Urinary bladder (tissue), 4 donors: ENCODE data around the gene DCHS1. TPM values are rescaled to one million over a fixed set of nuclear protein-coding genes. Genes with fewer than 3 reads are reported as not detected.

ENCODE experiments used
- DNase-seq: peaks from one replicate; pipeline ENCODE4 v3.0.0-alpha.2; 2015; ENCODE audit errors: extremely low spot score
- H3K27ac ChIP-seq: one replicate; pipeline ENCODE4 v1.5.1; 2013; ENCODE audit warnings: low read depth, mild to moderate bottlenecking, moderate library complexity
- H3K36me3 ChIP-seq: one replicate; pipeline ENCODE4 v1.6.1; 2013; ENCODE audit warnings: mild to moderate bottlenecking, moderate library complexity; ENCODE audit not compliant: insufficient read depth
- H3K4me1 ChIP-seq: one replicate; pipeline ENCODE4 v1.6.1; 2013; ENCODE audit warnings: mild to moderate bottlenecking, moderate library complexity; ENCODE audit not compliant: insufficient read depth
- H3K4me3 ChIP-seq: one replicate; pipeline ENCODE4 v1.5.1; 2013; ENCODE audit warnings: low read depth, low read length
- WGBS: extraction: QIAGEN DNeasy Blood & Tissue Kit; methylation state at CpG from one replicate; pipeline ENCODE4 v1.1.7; 2013; 5-methylcytosine and 5-hydroxymethylcytosine counted together
- polyA plus RNA-seq: library from polyadenylated mRNA; stranded (reverse); fragments of 200-250 nt; gene quantifications from one replicate; pipeline ENCODE4 v1.2.3, GENCODE V29; 2013
- total RNA-seq: library from RNA; depleted of rRNA; stranded (reverse); fragments of >200 nt; gene quantifications from one replicate; pipeline ENCODE4 v1.2.3, GENCODE V29; 2014
- donor health status: healthy with polysubstance abuse.
- donor health status: healthy.

Gene DCHS1
- total and polyA plus RNA-seq, 2 donors, result 28.6 to 49.2 TPM

DNA sequence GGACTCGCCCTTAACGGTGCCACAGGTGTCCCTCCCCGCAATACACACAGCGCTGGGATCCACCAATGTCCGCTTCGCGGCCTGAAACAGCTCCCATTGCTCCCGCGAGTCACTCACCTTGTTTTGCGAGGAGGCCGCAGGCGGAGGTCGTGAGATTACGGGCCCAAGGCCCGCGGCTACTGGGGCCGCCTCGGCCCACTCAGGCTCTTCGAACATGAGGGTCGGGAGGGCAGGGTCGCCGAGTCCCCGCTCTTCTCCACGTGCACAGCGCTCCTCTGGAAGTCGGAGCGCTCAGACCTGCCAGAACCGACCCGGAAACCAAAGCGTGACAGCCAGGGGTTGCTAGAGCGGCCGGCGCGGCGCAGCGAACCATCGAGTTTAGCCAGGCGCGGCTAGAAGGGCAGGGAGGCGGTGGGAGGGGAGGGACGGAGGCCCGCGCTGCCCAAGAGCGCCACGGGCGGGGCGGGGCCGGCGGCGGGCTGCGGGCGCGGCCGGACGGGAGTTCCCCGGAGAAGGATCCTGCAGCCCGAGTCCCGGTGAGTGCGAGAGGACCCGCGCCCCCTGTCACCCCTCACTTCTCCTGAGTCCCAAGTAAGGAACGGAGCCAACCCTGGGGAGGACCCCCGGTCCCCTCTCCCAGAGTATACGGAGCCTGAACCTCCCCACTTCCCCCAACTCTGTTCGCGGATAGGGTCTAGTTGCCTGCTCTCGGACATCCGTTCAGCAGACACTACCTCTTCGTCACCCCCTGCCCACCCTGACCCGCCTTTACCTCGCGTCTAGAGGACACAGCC, 52.1 kb downstream of the DCHS1 start, which contains the start of the genes ILK and RRP8:
ILK (plus strand) TSS at position 488 of the 794 bp plus-strand sequence. CDS start 498 bp downstream, outside the sequence.
RRP8 (minus strand) TSS at position 330 of the 794 bp plus-strand sequence; CDS start at position 216, 114 bp downstream.
- peak; percentile 84 for DNase-seq
- Histone ChIP-seq H3K27ac (peak within 1 kb of the TSS; percentile 86), H3K4me3 (peak within 1 kb of the TSS; percentile 80), H3K4me1 (peaks cover 2% of the 10 kb centered on the region), H3K36me3 (no peaks in the 10 kb centered on the region)
- WGBS, result under 1% methylated on average over 72 of the region's 72 CpGs

- H3K4me1 ChIP-seq, result peaks cover 2% of the 10 kb centered on the region
- no peak for DNase-seq
- H3K4me3 ChIP-seq, result peak overlapping the region; percentile 80
- WGBS, result 55% methylated on average over 7 of the region's 7 CpGs
- H3K27ac ChIP-seq, result no peak overlapping the region
- no peaks in the 10 kb centered on the region for H3K36me3 ChIP-seq
Measured at GRCh38 chr11:6602096-6602940, 53.3 kb downstream of the DCHS1 start.

- no peak for DNase-seq
- no peaks in the 10 kb centered on the region for H3K36me3 ChIP-seq
- WGBS, result 94% methylated on average over 13 of the region's 13 CpGs
- H3K4me1 ChIP-seq, result peaks cover 2% of the 10 kb centered on the region
- no peak overlapping the region for H3K4me3 ChIP-seq
- no peak overlapping the region for H3K27ac ChIP-seq
Measured at GRCh38 chr11:6601041-6601461, 54.6 kb downstream of the DCHS1 start.

- H3K4me1 ChIP-seq, result peaks cover 2% of the 10 kb centered on the region
- no peaks in the 10 kb centered on the region for H3K36me3 ChIP-seq
- H3K4me3 ChIP-seq, result no peak overlapping the region
- no peak overlapping the region for H3K27ac ChIP-seq
- DNase-seq, result no peak
- 84% methylated on average over 2 of the region's 2 CpGs for WGBS
Measured at GRCh38 chr11:6599881-6600390, 55.7 kb downstream of the DCHS1 start.

DNA sequence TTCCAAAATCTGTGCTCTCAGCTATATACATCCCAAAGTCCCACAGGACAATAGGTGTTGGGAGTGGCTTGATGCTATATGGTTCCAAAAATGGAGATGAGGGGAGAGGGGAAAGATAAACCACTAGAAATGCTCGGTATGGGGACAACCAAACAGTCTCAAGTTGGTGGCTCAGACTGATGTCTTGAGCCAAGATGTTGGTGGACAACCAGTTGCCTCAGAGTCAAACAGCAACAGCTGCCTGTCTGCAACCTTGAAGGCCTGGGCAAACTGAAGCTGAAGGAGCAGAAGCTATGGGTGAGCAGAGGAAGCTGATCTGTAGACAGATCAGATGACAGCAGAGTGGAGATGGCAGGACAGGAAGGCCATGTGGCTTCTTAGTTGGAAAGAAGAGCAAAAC, 56.2 kb downstream of the DCHS1 start:
- no peak for DNase-seq
- H3K4me1 ChIP-seq, result peaks cover 2% of the 10 kb centered on the region
- no peaks in the 10 kb centered on the region for H3K36me3 ChIP-seq
- no peak overlapping the region for H3K27ac ChIP-seq
- H3K4me3 ChIP-seq, result no peak overlapping the region
- WGBS, result 86% methylated on average over 1 of the region's 1 CpG

- WGBS, result 90% methylated on average over 3 of the region's 3 CpGs
- H3K4me3 ChIP-seq, result no peak overlapping the region
- DNase-seq, result no peak
- peaks cover 2% of the 10 kb centered on the region for H3K4me1 ChIP-seq
- no peaks in the 10 kb centered on the region for H3K36me3 ChIP-seq
- H3K27ac ChIP-seq, result no peak overlapping the region
Measured at GRCh38 chr11:6598555-6598954, 57.1 kb downstream of the DCHS1 start.

GRCh38 chr11:6596239-6596877, 59.3 kb downstream of the DCHS1 start:
- no peak overlapping the region for H3K4me3 ChIP-seq
- H3K27ac ChIP-seq, result no peak overlapping the region
- no peaks in the 10 kb centered on the region for H3K4me1 ChIP-seq
- no peaks in the 10 kb centered on the region for H3K36me3 ChIP-seq
- DNase-seq, result no peak
- WGBS, result 39% methylated on average over 5 of the region's 5 CpGs

DNA sequence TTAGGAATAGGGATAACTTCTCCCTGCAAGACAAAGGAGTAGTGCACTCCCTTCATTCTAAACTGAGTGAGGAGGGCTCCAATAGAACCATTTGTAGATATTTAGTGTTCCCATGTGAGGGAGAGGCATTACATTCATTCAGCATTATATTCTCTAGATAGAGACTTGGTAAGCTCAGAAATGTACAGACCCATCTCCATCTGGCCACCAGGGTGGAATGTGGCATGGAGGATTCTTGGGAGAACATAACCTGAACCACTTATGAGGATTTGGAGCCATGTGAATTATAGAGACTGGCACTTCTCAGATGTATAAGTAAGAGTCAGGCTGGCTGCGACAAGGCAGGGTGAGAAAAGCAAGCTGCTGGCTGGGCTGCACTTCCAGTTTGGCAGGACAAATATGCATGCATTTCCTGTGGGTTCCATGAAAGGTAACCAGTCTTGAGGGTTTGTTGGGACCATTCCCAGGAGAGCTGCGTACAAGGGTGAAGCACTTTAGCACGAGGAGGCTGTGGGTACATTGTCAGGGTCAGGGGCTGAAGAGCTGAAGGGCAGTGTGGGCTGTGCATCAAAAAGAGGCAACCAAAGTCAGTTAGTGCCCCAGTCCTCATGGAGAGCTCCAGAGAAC, 61.4 kb downstream of the DCHS1 start:
- no peak overlapping the region for H3K27ac ChIP-seq
- H3K4me3 ChIP-seq, result no peak overlapping the region
- H3K4me1 ChIP-seq, result no peaks in the 10 kb centered on the region
- 87% methylated on average over 3 of the region's 3 CpGs for WGBS
- no peak for DNase-seq
- no peaks in the 10 kb centered on the region for H3K36me3 ChIP-seq

GRCh38 chr11:6588018-6588417, 67.6 kb downstream of the DCHS1 start:
- H3K4me1 ChIP-seq, result no peaks in the 10 kb centered on the region
- 85% methylated on average over 1 of the region's 1 CpG for WGBS

DNA sequence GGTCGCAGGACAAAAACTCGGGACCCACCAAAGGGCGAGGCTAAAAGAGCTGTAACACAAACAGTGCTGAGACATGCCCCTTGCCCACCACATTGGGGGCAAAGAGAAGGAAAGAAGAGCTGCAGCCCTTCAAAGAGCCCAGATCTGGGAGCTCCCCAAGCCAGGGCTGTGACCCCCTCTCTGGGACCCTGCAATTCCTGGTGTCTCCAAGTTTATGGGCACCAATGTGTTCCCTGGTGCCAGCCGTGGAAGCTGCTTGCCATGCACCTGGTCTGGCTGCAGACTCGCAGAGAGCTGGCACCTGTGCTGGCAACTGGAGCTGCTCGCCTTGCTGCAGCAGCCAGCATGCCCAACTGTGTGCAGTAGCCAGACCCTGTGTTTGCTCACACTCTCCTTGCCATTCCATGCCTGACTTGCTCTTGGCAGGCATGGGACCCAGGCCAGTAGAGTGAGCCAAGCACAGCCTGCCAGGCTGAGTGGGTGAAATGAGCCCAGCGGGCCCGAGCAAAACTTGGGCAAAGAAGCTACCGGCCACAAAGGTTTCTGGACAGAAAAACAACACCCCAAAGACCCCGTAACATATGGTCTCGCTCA, 68.2 kb downstream of the DCHS1 start:
- H3K27ac ChIP-seq, result no peak overlapping the region
- no peak for DNase-seq
- H3K4me1 ChIP-seq, result no peaks in the 10 kb centered on the region
- H3K4me3 ChIP-seq, result no peak overlapping the region
- H3K36me3 ChIP-seq, result no peaks in the 10 kb centered on the region
- 94% methylated on average over 11 of the region's 11 CpGs for WGBS

More at GRCh38 chr11:6588018-6588417, 67.6 kb downstream of the DCHS1 start:
- DNase-seq, result no peak
- H3K36me3 ChIP-seq, result no peaks in the 10 kb centered on the region
- no peak overlapping the region for H3K4me3 ChIP-seq
- H3K27ac ChIP-seq, result no peak overlapping the region

GRCh38 chr11:6586434-6587359, 68.9 kb downstream of the DCHS1 start:
- no peak overlapping the region for H3K27ac ChIP-seq
- H3K36me3 ChIP-seq, result no peaks in the 10 kb centered on the region
- no peaks in the 10 kb centered on the region for H3K4me1 ChIP-seq
- DNase-seq, result no peak
- H3K4me3 ChIP-seq, result no peak overlapping the region
- 62% methylated on average over 25 of the region's 25 CpGs for WGBS

- no peak overlapping the region for H3K4me3 ChIP-seq
- no peak for DNase-seq
- no peak overlapping the region for H3K27ac ChIP-seq
- WGBS, result 94% methylated on average over 4 of the region's 4 CpGs
- H3K36me3 ChIP-seq, result no peaks in the 10 kb centered on the region
- H3K4me1 ChIP-seq, result no peaks in the 10 kb centered on the region
Measured at GRCh38 chr11:6584528-6584927, 71.1 kb downstream of the DCHS1 start.
